MG63 (cell line): ENCODE data around the gene SMIM3. TPM values are rescaled to one million over a fixed set of nuclear protein-coding genes. Genes with fewer than 3 reads are reported as not detected.
"Not testable (repeated sequence)": the region's sequence is repeated elsewhere in the genome, so short reads cannot be mapped to it uniquely, and the experiment has no call there.

ENCODE experiments used
- DNase-seq: peaks from one replicate; pipeline ENCODE4 v3.0.0-alpha.2; 2020
- H3K27me3 ChIP-seq: fragments of 250-450 bp; sonication (Bioruptor Pico); 2 replicates; pipeline ENCODE4 v1.5.1; 2020; ENCODE audit warnings: mild to moderate bottlenecking, moderate library complexity
- H3K36me3 ChIP-seq: fragments of 250-450 bp; sonication (Bioruptor Pico); 2 replicates; pipeline ENCODE4 v1.5.1; 2020; ENCODE audit warnings: mild to moderate bottlenecking, moderate library complexity
- H3K4me3 ChIP-seq: fragments of 250-450 bp; sonication (Bioruptor Pico); 2 replicates; pipeline ENCODE4 v1.5.1; 2020; ENCODE audit warnings: mild to moderate bottlenecking, moderate library complexity
- H3K9me3 ChIP-seq: fragments of 250-450 bp; sonication (Bioruptor Pico); 2 replicates; pipeline ENCODE4 v1.5.1; 2020; ENCODE audit warnings: mild to moderate bottlenecking, moderate library complexity
- total RNA-seq: library from RNA; depleted of rRNA; stranded (reverse); fragments of >200 nt; shearing (Covaris generic); gene quantifications from 2 replicates; pipeline ENCODE4 v1.2.3, GENCODE V29; 2014; ENCODE audit warnings: low replicate concordance

The SMIM3 gene
- total RNA-seq, 1 experiment from 2014 or later = 98.3 TPM

DNA sequence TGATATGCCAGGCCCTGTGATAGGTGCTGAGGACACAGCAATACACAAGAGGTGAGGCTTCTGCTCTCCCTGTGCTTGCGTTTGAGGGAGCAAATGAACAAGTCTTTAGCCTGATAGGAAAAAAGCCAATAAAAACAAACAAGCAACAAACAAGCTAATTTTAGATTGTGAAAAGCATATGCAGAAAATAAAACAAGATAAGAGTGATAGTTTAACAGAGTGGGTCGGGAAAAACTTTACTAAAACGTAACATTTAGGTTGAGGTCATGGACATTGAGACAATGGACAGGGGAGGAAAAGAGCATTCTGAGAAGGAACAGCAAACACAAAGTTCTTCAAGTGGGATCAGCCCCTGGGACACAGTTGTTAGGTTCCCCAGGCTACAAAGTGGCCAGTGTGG is 4.3 kb downstream of the SMIM3 start:
- H3K4me3 ChIP-seq = no peak overlapping the region
- no peak for DNase-seq

DNA sequence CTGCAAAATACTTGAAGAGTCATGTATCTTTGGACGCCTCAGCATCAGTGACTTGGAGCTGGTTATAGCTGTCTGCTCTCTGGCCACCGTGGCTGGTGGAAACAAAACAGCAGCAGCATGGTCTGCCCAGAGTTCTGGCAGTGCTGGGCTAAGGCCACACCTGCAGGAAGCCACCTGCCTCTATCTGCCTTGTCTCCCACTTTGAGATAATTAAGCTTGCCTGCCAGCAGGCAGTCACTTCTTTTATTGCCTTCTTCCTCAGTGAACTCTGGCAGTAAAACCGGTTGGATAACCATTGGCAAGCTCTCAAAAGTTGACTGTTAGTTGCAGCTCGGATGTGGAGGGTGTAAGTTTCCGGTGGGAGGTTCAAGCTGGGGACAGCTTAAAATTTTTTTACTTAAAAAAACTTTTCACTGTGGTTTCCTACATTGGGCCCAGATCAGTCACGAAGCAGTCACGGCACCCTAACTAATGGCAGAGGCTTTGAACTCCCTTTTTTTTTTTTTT is 4.9 kb downstream of the SMIM3 start:
- Histone ChIP-seq H3K36me3 (peaks cover 60% of the 10 kb centered on the region), H3K4me3 (no peak overlapping the region), H3K9me3 (peaks cover 9% of the 10 kb centered on the region; the same call in 1 of the 2 replicates), H3K27me3 (no peaks in the 10 kb centered on the region)
- DNase-seq = peak; percentile 93

More for the DNA sequence above, 4.3 kb downstream of the SMIM3 start:
- H3K9me3 ChIP-seq = peaks cover 9% of the 10 kb centered on the region; the same call in 1 of the 2 replicates
- peaks cover 60% of the 10 kb centered on the region for H3K36me3 ChIP-seq
- no peaks in the 10 kb centered on the region for H3K27me3 ChIP-seq

DNA sequence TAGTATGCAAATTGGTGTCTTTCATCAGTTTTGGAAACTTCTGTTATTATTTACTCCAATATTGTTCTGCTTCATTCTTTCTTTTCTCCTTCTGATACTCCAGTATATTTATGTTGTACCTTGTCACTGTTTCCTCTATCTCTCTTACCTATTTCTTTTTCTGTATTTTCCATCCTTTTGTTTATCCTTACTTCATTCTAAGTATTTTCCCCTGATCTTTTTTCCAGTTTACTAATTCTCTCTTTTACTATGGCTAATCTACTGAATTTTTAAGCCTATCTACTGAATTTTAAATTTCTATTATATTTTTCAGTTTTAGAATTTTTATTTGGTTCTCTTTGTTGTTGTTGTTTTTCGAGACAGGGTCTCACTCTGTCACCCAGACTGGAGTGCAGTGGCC is 7.4 kb downstream of the SMIM3 start:
- Histone ChIP-seq H3K9me3 (peaks cover 9% of the 10 kb centered on the region; the same call in 1 of the 2 replicates), H3K27me3 (no peaks in the 10 kb centered on the region)
- no peak for DNase-seq

DNA sequence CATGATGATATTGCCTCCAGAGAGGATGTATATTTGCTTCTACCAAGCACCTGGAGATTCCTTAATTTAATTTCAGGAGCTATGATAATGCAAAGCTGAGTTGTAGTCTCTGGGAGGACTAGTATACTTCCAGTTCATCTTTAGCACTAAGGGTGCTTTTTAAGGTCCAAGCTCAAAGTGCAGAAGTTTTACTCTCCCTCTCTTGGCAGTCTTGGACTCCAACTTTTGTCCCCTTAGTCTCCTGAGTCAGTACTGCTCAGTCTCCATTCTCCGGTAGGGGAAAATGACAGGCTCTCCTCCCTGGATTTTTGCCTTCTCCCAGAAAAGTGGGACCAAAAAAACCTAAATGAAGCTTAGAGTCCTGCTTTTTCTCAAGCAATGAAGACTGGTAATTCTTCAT is 8.3 kb downstream of the SMIM3 start:
- peaks cover 49% of the 10 kb centered on the region for H3K36me3 ChIP-seq
- no peak for DNase-seq
- H3K9me3 ChIP-seq = peaks cover 9% of the 10 kb centered on the region; the same call in 1 of the 2 replicates
- no peak overlapping the region for H3K4me3 ChIP-seq
- H3K27me3 ChIP-seq = no peaks in the 10 kb centered on the region

More for the DNA sequence above, 7.4 kb downstream of the SMIM3 start:
- H3K36me3 ChIP-seq = peaks cover 53% of the 10 kb centered on the region
- no peak overlapping the region for H3K4me3 ChIP-seq

DNA sequence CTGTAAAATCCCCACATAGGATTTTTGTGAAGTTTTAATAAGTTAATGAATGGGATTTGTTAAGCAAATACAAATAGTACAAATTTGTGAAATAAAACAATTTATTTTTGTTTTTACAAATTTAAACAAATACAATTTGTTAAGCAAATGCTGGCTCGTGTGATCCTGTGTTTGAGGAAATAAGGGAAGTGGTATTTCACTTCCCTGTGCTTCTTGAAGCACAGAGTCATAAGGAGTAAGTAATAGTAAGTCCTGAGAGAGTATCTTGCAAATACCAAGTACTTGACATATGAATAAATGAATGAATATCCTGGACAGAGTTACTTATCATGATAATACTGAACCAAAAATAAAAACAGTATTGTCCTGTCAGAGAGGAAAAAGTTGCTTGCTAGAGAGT is 9.1 kb downstream of the SMIM3 start:
- Histone ChIP-seq H3K27me3 (no peaks in the 10 kb centered on the region), H3K4me3 (no peak overlapping the region), H3K36me3 (peaks cover 43% of the 10 kb centered on the region), H3K9me3 (peaks cover 9% of the 10 kb centered on the region; the same call in 1 of the 2 replicates)
- no peak for DNase-seq

DNA sequence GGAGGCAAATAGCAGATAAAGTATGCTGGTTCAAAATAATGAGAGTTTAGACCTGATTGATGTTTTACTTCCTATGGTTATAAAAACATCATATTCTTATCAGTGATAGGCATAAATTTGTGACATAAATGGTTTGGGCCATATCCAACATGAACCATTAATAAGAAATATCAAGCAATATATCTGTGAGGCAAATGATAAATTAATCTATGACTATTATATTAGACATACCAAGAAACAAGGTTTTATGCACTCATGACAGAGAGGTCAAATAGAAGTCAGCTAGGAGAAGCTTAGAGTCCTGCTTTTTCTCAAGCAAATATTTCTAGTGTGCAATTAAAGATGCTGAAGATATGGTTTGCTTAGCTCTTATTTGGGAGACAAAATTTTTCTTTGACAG is 10.4 kb downstream of the SMIM3 start:
- peaks cover 9% of the 10 kb centered on the region; the same call in 1 of the 2 replicates for H3K9me3 ChIP-seq
- H3K4me3 ChIP-seq = no peak overlapping the region
- no peak for DNase-seq
- H3K27me3 ChIP-seq = no peaks in the 10 kb centered on the region
- H3K36me3 ChIP-seq = peaks cover 47% of the 10 kb centered on the region

DNA sequence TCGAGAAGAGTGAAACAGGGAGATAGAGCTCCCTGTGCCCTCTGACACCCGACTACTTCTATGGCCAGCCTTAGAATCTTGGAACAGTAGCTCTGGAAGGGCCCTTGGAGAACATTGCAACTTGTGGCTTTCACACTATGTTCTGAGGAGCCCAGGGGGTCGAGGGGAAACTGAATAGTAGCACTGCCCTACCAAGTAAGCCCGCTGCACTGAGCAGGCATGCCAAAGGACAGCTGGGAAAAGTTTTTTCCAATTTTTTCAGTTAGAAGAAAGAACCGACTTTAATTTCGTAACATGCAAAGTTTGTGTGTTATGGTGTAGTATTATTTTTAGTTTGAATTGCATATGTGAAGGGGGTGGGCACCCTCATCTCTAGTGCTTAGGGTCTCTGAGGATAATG is 10.9 kb downstream of the SMIM3 start:
- Histone ChIP-seq H3K36me3 (peaks cover 47% of the 10 kb centered on the region), H3K27me3 (no peaks in the 10 kb centered on the region), H3K9me3 (peaks cover 9% of the 10 kb centered on the region; the same call in 1 of the 2 replicates), H3K4me3 (no peak overlapping the region)
- no peak for DNase-seq

DNA sequence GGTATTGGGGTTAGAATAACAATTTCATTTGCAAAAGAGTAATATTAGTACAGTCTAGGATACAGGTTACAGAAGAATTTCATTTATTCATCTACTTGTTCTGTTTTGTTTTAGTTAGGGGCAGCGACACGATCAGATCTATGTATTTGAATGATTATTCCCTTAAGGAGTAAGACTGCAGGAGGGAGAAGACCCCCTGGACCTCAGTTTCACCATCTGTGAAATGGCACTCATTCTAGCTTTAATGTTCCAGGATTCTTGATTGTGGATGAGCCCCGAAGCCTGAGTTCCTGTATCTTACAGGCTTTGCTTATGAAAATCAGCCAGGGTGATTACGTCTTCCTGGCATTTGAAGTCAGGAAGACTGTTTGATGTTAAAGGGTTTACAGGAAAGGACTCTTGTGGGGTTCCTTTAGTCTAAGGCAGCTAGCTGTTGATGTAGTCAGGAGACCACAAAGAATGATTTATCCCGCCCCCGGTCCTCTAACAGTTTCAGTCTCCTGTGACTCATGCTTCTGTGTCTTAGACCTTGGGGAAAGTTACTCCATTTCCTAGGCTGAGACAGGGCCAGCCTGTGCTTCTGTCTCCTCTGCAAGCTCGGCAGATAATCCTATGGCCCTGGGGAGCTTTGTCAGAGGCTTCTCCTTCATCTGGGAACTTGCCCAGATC is 11.5 kb downstream of the SMIM3 start:
- no peaks in the 10 kb centered on the region for H3K27me3 ChIP-seq
- peaks cover 50% of the 10 kb centered on the region for H3K36me3 ChIP-seq
- no peak overlapping the region for H3K4me3 ChIP-seq
- H3K9me3 ChIP-seq = peaks cover 9% of the 10 kb centered on the region; the same call in 1 of the 2 replicates
- peak; percentile 97 for DNase-seq

DNA sequence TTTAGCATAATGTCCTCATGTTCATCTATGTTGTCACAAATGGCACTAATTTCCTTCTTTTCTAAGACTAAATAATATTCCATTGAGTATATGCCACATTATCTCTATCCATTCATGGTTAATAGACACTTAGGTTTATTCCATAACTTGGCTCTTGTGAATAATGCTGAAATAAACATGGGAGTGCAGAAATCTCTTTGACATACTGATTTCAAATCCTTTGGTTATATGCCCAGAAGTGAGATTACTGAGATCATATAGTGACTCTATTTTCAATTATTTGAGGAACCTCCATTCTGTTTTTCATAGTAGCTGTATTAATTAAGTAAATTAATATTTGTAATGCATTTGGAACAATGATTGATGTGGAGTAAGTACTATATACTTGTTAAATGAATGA is 13.0 kb downstream of the SMIM3 start:
- Histone ChIP-seq H3K9me3 (no peaks in the 10 kb centered on the region), H3K4me3 (no peak overlapping the region), H3K27me3 (no peaks in the 10 kb centered on the region), H3K36me3 (peaks cover 52% of the 10 kb centered on the region)
- no peak for DNase-seq

DNA sequence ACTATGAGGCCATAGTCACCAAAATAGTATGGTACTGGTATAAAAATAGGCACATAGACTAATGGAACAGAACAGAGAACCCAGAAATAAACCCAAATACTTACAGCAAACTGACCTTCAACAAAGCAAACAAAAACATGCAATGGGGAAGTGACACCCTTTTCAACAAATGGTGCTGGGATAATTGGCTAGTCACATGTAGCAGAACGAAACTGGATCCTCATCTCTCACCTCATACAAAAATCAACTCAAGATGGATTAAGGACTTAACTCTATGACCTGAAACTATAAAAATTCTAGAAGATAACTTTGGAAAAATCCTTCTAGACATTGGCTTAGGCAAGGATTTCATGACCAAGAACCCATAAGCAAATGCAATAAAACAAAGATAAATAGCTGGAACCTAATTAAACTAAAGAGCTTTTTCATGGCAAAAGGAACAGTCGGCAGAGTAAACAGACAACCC is 14.9 kb downstream of the SMIM3 start:
- not testable (repeated sequence) for DNase-seq, H3K27me3 ChIP-seq, H3K9me3 ChIP-seq, H3K4me3 ChIP-seq
- peaks cover 62% of the 10 kb centered on the region for H3K36me3 ChIP-seq

DNA sequence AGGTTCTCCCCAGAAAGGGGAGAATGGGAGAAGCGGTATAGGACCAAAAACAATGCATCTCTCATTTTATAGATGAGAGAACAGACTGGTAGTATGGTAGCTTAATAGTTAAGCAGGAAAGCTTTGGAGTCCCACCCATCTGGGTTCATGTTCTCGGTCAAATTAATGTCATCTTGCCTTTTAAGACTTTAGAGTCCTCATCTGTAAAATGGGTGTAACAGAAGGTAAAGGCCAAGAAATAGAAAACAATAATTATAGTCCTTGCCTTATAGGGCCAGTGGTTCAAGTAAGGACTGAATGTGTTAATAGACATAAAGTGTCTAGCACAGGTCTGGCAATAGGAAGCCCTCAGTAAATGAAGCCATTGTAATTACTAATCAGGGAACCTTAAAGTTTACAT is 16.4 kb downstream of the SMIM3 start:
- Histone ChIP-seq H3K4me3 (no peak overlapping the region), H3K9me3 (no peaks in the 10 kb centered on the region), H3K36me3 (peaks cover 72% of the 10 kb centered on the region), H3K27me3 (no peaks in the 10 kb centered on the region)
- DNase-seq = no peak

DNA sequence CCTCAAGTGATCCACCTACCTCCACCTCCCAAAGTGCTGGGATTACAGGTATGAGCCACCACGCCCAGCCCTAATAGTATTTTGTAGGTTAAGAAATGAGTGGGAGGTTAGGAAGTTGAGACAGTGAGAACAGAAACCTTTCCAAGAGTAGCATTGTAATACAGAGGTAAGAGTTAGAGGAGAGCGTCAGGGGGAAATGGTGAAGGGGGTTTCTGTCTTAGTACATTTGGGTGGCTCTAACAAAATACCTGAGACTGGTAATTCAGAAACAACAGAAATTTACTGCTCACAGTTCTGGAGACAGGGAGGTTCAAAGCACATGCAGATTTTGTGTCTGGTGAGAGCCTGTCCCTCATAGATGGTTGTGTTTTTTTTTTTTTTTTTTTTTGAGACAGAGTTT is 18.8 kb downstream of the SMIM3 start:
- no peak for DNase-seq
- H3K4me3 ChIP-seq = no peak overlapping the region
- H3K9me3 ChIP-seq = no peaks in the 10 kb centered on the region
- peaks cover 72% of the 10 kb centered on the region for H3K36me3 ChIP-seq
- no peaks in the 10 kb centered on the region for H3K27me3 ChIP-seq

DNA sequence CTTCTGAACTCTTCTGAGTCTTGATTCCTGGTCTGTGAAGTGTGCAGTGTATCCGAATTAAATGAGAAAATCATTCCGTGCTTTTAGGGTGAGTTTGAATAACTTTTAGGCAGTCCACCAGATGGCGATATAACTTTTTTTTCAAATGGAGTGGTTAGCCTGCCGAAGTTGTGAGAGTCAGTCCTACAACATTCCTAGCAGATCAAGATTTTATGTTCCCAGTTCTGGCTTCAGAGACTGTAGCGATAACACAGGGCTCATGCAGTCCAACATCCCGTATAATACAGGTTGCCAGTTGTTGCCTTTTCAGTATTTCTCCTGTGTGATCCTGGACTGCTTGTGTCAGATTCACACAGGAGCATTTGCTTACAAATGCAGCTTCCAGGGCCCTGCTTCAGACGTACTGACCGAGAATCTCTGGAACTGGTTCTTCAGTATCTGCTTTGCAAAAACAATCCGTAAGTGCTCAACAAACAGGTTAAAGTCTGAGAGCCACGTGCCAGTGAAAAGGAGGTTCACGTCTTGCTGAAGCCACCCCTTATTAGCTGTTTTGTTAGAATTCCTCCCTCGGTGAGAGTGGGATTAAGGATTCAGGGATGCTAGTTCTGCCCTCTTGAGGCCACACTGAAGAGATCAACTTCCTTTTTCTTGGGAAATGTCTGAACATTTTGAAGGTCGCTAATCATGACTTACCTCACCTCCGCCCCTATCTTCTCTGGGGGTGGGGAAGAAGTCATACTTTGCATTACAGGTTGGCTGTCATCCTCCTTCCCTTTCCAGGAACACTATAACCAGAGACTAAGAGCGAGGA is 22.8 kb downstream of the SMIM3 start:
- DNase-seq = peak; percentile 23
- no peak overlapping the region for H3K4me3 ChIP-seq
- no peaks in the 10 kb centered on the region for H3K9me3 ChIP-seq
- peaks cover 34% of the 10 kb centered on the region for H3K36me3 ChIP-seq
- H3K27me3 ChIP-seq = no peaks in the 10 kb centered on the region

DNA sequence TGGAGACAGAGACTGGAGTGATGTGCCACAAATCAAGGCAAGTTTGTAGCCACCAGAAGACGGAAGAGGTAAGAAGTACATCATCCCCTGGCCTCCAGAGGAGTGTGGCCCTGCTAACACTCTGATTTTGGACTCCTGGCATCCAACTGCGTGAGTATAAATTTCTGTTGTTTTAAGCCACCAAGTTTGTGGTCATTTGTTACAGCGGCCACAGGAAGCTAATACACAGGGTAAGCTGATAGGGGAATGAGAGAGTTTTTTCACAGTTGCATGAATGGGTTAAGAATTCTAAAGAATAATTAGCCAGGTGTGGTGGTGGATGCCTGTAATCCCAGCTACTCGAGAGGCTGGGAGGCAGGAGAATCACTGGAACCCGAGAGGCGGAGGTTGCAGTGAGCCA is 25.8 kb downstream of the SMIM3 start:
- no peak for DNase-seq
- H3K9me3 ChIP-seq = no peaks in the 10 kb centered on the region
- H3K4me3 ChIP-seq = no peak overlapping the region
- H3K36me3 ChIP-seq = peaks cover 8% of the 10 kb centered on the region; the same call in 1 of the 2 replicates
- H3K27me3 ChIP-seq = no peaks in the 10 kb centered on the region

DNA sequence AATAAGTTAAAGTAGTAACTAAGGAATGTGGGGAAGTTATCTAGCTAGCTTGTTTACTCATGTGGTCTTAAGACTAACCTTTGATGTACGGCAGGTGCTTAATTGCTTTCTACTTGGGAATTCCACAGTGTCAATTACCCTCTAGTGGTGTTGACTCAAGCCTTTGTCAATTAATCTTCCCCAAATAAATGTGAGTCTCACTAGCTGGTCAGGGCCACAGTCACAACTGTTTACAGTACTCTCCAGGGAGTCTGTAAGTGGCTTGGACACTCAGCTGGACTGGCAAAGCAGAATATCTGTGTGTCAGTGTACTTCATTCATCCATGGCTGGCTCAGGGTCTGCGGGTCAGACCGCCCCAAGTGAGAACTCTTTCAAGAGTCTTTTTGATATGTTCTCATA is 30.8 kb downstream of the SMIM3 start:
- Histone ChIP-seq H3K36me3 (no peaks in the 10 kb centered on the region), H3K4me3 (no peak overlapping the region), H3K27me3 (no peaks in the 10 kb centered on the region), H3K9me3 (no peaks in the 10 kb centered on the region)
- no peak for DNase-seq

DNA sequence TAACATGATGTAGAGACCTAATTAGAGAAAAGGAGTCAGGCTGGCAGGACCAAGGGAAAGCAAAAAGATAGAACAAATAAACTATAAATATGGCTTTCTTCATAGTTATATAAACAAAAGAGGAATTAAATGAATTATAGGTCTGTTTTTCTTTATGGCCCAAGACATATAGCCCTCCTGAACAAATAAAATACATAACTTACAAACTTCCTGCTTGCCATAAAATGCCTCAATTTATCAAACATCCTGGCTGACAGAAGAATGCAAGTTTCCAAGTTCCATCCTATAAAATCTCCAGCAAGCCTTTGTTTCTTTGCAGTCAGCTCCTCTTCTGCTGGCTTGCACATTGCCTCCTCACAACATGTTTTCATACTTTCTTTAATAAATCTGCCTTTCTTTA is 36.5 kb downstream of the SMIM3 start:
- Histone ChIP-seq H3K4me3 (no peak overlapping the region), H3K9me3 (peaks cover 11% of the 10 kb centered on the region), H3K27me3 (no peaks in the 10 kb centered on the region), H3K36me3 (no peaks in the 10 kb centered on the region)
- DNase-seq = no peak

DNA sequence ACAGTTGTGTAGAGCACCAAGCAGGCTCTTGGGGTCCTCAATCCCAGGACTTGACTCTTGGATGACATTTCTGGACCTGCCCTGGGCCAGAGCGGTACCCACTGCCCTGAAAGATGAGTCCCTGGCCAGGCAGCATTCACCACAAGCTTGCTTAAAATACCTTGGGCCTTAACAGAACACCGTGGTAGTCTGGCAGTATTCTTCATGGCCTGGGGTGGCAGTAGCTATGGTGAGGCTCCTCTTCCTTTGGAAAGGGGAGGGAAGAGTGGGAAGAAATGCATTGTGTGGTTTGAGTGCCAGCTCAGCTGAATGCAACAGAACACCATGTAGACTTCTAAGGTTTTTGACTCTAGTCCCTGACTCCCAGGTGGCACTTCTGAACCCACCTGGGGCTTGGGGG is 38.4 kb downstream of the SMIM3 start:
- no peak for DNase-seq
- H3K9me3 ChIP-seq = peaks cover 11% of the 10 kb centered on the region
- no peaks in the 10 kb centered on the region for H3K36me3 ChIP-seq
- no peaks in the 10 kb centered on the region for H3K27me3 ChIP-seq
- no peak overlapping the region for H3K4me3 ChIP-seq
